Measurements from ENCODE around the gene ADH6. TPM values are rescaled to one million over a fixed set of nuclear protein-coding genes. Genes with fewer than 3 reads are reported as not detected.

ADH6 gene
- total and polyA plus RNA-seq, 2 of the 8 experiments (the other 6 are each of a cell fraction or from before 2014, with no cell fraction given), result not detected

- TF ChIP-seq SP4 (IDR thresholded peaks at IDR 0.05; ENCODE audit: low read length) (no peak), RNF2 (IDR thresholded peaks at IDR 0.05; ENCODE audit: borderline replicate concordance, low read depth, low read length, missing control alignments, poor library complexity, severe bottlenecking) (no peak), TCF12 (IDR thresholded peaks at IDR 0.05; ENCODE audit: low read depth, low read length) (no peak), MAX (IDR thresholded peaks at IDR 0.05) (no peak), CREB1 (IDR thresholded peaks at IDR 0.05) (no peak), SRF (IDR thresholded peaks at IDR 0.05; ENCODE audit: low read depth, low read length) (no peak), CHD2 (IDR thresholded peaks at IDR 0.05; ENCODE audit: low read length) (no peak), SIX5 (IDR thresholded peaks at IDR 0.05; ENCODE audit: low read depth, low read length) (no peak)
Measured at GRCh38 chr4:99219072-99219471, at the start of gene ADH6 (continued).
